Activated T-cell treated with anti-CD3 and anti-CD28 coated beads, Interleukin-2, amount 50 U/mL, for 48 hours (primary cell): Measurements from ENCODE around the gene NFAM1.

Source experiments
- DNase-seq, 2 experiments: peaks; one replicate each; pipeline ENCODE4 v3.0.0-alpha.2; 2020

NFAM1 gene

DNA sequence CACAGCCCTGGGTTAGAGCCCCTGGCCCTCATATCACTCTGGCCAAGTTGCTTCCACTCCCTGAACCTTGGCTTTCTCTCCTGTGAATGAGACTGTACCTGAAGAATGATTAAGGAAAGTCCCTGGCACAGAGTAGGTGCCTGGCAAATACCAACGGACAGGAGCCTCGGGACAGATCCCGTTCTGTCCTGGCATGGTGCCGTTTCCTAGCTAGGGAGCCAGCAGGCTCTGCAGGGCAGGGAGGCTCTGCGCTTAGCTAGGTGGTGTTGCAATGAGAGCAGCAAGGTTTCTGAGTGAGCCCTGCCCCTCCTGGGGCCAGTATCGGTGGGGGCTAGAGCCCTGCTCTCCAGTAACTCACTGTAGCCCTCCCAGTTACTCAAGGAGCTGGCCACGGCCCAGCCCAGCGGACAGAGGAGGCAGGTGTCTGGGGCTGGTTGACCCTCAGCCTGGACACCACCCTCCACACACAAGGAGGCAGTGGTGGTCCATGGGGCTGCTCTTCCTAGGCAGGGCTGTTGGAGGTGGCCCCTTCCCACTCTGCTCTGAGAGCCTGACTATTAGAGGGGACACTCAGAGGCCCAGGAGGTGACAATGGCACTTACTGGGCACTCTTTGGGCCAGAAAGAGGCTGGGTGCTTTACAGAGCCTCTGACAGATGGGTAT, 74.4 kb downstream of the NFAM1 start:
- DNase-seq: no peak

DNA sequence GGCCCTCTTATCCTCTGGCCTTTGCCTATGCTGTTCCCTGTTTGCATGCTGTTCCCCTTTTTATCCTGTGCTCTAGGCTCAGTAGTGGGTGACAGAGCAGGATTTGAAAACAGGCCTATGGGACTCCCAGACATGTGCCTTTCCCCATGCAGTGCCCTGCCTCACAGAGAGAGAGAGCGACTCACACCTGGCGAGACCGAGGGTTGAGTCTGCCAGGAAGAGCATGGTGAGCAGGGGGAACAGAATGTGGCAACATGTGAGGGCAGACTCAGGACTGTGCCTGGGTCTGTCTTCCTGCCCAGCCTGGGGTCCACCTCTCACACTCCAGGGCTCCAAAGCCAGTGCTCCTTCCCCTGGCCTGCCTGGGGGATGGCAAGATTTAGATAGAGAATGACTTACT, 75.0 kb downstream of the NFAM1 start:
- DNase-seq: no peak

DNA sequence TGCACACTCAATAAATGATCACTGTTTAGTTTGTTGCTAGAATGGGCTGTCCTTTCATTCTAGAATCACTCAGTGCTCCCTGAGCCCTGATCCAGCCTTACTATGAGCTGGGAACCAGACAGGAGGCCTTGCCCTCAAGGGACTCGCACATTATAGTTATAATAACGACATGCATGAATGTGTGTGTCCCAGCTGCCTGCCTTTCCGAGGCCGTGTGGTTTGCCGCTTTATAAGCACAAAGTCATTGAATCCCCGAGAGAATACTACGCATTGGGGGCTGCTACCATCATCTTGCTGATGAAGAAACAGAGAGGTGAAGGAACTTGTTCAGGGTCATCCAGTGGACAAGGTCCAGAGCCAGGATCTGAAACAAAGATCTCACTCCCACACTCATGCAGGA, 75.7 kb downstream of the NFAM1 start:
- DNase-seq: no peak

DNA sequence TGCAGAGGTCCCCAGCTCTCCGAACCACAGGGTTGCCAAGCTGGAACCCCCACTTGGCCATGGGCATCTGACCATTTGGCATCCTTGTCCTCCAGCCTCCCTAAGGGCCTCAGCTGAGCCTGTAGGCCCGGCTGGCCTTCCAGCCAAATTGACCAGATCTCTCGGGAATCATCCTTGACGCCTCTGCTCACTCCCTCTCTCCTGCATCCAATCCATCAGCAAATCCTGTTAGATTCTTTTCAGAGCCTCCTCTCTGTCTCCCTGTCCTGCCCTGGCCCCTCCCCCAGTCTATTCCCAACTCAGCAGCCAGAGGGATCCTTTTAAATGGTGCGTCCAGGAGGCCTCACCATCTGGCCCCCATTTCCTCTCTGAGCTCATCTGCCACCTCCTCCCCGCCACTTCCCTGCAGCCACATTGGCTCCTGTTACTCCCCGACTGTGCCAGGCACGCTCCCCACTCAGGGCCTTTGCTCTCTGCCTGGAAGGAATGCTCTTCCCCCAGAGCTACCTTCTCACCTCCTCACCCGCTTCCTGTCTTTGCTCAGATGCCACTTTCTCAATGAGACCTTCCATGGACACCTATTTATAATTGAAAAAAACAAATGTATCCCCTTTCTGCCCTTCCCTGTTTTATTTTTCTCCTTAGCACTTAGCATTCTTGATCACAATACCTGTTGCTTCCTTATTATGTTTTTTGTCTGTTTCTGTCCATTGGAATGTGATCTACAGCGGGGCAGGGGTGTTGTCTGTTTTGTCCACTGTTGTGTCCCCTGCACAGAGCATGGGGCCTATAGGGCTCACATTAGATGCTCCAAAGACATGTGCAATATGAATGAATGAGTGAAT, 78.1 kb downstream of the NFAM1 start:
- DNase-seq: no peak

DNA sequence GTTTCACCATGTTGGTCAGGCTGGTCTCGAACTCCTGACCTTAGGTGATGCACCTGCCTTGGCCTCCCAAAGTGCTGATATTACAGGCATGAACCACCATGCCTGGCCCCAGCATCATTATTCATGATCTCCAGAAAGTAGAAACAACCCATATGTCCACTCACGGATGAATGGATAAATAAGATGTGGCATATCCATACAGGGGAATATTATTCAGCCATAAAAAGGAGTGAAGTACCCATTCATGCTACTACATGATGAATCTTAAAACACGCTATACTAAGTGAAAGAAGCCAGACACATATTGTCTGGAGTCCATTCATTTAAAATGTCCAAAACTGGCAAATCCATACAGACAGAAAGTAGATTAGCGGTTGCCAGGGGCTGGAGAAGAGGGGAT, 81.8 kb downstream of the NFAM1 start:
- no peak for DNase-seq

DNA sequence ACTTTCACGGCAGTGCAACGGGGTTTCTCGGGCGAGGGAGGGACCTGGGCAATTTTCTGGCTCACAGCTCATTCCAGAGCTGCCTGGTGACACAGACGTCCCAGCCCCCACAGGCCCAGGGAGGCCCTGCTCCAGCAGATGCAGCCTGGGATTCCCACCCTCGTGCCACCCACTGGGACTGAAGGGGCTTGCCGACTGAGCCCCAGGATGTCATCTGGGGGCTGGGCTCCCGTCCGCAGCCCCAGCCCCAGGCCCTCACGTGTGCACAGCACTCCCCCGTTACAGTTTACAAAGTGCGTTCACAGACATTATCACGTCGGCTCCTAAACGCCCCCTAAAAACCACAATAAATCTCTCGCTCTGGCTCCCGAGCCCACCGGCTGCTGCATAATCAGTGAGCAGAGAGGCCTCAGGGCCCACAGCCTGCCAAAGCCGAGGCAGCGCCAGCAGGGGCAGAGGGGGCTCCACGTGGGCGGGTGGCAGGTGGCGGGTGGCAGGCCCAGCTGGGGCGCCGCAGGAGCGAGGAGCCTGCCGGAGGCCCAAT, 84.8 kb downstream of the NFAM1 start:
- no peak for DNase-seq

DNA sequence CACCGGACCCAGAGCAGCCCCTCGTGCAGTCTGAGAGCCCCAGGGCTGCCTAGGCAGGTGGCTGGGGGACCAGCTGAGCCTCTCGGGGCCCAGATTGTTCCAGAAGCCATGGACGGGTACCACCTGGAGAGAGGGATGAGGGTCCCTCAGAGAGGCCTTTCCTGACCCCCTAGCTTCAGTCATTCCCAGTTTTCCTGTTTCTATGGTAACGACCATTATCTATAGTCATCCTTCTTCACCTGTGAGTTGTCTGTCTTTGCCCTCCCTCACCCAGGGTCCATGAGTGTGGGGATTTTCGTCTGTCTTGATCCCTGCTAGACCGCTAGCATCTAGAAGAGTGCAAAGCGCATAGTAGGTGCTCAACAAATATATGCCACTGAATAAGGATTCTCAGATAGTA, 85.5 kb downstream of the NFAM1 start:
- no peak for DNase-seq

DNA sequence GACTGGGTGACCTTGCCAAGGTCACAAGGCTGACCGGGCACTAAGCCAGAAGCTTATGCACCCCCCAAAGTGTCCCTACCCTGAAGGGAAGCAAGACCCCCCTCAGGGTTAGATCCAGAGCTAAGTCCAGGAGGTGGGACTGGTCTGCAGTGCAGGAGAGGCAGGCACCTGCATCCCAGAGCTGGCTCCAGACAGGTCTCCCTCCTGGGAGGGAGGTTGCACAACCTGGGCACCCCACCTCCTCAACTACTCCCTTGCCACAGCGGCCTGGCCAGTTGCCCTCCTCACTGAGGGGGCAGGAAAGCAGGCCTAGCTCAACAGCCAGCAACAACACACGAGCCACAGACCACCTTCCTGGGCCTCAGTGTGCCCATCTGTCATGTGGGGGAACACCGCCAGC, 86.7 kb downstream of the NFAM1 start:
- DNase-seq: no peak

DNA sequence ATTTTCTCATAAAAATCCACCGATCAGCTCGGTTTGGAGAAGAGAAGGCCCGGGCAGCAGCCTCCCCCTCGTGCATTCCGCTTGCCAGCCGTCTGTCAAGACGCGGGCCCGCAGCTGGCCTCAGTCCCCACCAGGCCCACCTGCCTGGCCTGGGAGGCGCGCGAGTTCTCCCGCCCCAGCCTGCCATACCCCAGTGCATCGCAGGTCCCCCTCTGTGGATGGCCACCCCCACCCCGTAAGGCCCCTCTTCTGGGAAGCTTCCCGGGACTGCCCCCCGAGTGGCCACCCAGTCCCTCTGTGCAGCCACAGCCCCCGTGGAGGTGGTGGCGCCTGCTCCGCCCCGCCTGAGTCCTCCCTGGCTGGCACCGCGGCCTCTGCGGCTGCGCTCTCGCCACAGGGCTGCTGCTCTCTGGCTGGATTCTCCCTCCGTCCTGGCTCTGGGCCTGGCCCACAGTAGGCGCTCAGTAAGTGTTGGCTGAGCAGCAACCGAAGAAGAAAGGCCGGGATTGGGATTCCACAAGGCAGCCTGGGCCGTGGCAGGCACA, 87.8 kb downstream of the NFAM1 start:
- no peak for DNase-seq

DNA sequence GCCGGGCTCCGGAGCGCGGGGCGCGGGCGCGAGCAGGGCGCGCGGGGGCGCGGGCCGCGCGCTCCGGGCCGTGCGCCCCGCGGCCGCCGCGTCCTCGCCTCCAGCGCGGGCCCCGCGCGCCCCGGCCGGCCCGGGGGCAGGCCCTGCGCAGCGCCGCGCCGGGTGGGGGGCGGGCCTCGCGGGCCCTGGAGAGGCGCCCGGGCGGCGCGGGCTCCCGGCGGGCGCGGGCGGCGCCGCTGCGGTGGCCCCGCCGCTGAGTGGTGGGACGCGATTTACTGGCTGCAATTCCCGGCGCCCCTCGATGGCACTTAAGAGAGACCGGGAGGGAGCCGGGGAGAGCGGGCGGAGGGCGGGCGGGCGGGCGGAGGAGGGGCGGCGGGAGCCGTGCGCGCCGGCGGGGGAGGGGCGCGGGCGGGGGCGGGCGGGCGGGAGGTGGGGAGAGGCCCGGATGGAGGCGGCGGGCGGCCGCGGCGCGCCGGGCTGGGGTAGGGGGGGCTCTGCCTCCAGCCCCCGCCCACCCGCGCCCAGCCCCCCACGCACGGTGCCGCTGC, 88.6 kb downstream of the NFAM1 start:
- no peak for DNase-seq

DNA sequence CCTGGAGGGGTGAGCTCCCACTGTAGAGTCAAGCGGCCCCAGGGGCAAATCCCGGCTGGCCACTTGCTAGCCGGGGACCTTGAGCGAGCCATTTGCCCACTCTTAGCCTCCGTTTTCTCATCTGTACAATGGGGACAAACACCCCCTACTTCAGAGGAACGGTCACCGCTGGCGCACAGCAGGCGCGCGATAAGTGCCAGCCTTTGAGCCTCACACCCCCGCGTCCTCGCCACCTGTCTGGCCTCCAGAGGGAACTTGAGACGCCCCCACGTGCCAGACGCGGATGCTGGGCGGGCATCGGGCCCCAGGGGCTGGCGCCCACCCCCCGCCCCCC, 89.1 kb downstream of the NFAM1 start:
- DNase-seq: peak in 1 of 2 experiments; percentile 54

DNA sequence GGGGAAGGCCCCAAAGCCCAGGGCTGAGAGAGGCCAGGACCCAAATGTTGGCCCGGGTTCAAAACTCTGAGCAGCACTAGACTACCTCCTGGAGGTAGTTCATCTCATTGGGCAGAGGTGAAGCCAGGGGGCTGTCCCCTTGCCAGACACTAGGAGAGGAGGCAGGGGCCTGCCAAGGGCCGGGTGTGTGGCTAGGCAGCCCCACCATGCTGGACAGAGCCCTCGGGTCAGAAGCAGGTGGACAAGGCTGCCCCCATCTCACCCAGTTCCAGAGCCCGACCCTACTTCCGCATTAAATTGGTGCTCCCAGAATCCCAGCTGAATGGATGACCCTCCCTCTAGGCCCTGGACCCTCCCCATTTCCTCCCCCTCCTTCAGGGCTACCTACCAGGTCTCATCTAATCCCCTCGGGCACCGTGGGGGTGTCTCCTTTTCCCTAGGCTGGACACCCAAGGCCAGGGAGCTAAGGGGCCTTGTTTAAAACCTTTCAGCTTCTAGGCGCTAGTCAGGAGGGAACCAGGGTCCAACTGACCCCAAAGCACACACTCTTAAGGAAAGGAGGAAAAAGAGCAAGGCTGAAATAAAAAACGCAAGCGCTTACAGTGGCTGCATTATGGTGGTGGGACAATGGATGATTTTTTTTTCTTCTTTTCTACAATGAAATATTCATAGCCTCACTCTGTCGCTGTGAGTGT, 89.6 kb downstream of the NFAM1 start:
- DNase-seq: no peak

DNA sequence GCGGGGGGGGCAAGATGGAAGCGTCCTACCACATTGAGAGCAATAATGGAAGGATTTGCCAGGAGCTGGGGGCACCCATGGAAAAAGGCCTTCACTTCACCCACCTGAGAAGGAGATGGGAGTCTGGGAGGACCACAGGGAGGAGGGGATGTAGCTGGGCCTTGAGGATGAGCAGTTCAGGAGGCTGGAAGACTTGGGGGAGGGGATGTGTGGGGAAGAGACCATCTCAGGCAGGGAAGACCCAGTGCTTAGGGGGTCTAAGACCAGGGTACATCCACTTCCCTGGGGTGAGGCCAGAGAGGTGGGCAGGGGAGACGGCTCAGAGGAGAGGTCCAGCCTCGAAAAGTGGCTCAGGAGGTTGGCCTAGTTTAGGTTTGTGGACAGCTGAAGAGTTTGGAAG, 90.4 kb downstream of the NFAM1 start:
- no peak for DNase-seq

DNA sequence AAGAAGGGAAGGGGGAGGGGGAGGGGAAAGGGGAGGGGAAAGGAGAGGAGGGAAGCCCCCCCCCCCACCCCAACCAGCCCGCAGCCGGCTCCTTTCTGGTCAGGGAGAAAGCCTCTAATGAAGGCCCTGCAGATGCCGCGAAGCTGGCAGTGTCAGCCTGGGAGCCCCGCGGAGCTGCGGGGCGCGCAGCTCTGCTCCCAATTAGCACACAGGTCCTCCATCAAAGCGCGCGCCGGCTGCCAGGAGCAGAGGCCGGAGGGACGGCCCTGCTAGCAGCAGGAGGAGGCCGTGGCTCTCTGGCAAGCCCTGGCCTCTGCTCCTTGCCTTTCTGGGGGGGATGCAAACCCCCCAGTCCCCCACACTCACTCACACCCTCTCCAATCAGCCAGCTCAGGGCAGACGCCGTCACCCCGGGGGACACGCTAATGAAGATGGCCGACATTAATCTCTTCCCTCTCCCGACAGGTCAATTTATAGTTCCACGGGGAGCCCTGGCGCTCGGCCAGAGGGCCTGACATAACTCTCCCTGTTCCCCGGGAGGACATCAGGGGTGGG, 91.3 kb downstream of the NFAM1 start:
- DNase-seq: no peak

DNA sequence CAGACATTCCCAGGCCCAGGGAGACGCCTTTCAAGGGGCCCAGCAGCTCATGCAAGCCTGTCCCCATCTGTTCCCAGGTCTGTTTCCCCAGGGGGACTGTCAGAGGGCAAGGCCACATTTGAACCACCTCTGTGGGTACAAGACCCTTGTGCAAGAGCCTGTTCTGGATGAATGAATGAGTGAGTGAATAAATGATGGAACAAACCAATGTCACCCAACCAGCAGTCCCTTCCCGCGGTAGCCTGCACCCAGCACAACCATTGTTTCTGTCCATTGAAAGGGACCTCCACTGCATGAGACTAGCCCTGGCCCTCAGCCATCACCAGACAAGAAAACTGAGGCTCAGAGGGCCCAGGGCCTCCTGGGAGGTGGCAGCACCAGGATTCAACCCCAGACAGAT, 92.1 kb downstream of the NFAM1 start:
- no peak for DNase-seq

DNA sequence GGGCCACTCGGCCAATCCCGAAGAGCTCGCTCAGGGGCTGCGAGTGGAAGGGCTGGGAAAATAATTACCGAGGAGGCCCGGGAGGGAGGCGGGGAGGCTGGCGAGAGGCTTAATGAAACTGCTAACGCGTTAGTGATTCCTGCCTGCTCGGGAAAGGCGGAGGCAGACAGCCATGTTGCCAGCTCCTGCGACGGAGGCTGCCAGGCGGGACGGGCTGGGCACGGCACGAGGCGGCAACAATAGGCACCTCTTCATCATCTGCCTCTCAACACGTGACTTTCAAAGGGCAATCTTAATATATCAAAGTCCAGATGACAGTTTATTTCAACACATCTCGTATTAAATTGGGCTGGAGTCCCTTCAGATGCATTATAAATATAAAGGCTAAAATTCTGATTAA, 93.7 kb downstream of the NFAM1 start:
- DNase-seq: no peak

DNA sequence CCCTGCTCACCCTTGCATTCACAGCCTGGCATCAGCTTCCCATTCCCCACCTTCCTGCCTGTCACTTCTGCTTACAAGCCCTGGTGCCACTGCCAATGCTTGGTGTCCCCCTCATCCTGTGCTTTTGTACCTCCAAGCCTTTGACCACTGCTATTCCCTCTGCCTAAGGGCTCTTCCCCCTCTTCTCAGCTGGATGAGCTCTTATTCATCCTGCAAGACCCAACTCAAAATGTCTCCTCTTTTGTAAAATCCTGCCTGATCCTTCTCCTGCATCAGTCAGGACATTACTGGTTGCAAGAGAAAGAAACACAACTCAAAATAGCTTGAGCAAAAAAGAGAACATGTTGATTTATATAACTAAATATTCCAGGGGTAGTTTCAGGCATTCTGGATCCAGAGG, 94.8 kb downstream of the NFAM1 start:
- no peak for DNase-seq

DNA sequence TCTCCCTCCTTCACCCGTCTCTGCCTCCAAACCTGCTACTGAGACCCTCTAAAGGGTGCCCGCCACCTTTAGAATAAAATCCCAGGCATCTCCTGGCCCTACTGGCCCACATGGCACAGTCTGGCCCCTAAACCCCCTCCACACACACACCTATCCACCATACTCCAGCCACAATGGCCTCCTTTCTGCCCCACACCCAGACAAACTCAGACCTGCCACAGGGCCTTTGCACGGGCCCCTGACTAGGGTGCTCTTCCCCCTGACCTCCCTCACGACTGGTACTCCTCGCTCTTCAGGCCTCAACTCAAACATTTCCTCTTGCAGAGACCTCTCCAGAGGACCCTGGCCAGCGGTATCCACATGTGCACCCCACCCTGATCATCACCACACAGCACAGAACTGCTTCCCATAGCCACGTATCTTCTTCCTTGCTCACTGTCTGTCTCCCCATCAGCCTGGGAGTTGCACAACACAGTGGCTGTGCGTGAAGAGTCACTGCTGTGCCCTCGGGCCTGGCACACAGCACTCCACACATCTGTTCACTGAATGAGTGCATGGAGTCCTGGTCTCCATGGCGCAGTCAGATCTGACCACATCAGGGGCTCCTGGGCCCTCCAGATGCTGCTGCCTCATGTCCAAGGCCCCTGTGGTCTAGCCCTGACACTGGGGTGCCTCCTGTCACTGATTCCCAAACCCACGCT, 95.5 kb downstream of the NFAM1 start:
- no peak for DNase-seq

DNA sequence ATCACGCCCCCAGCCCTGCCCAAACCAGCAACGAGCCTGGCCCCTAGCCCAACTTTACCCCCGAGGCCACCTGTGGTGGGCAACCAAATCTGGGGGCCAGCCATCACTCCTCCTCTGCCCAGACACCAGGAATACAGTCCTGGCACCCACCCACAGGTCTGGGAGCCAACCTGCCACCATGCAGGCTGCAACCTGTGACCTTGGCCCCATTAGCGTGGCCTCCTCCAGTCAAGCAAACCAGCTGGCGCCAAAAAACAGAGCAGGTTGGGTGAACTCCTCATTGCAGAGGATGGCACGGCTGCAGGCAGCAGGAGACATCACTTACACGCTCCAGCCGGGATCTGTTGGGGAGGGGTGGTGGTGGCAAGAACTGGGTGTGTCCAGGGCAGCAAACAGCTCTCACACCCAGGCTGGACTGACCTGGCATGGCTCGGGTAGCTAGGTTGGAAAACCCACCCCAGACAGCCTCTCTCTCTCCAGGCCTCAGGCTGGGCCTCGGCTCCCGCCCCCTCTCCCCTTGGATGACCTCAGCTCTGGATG, 96.3 kb downstream of the NFAM1 start:
- no peak for DNase-seq

DNA sequence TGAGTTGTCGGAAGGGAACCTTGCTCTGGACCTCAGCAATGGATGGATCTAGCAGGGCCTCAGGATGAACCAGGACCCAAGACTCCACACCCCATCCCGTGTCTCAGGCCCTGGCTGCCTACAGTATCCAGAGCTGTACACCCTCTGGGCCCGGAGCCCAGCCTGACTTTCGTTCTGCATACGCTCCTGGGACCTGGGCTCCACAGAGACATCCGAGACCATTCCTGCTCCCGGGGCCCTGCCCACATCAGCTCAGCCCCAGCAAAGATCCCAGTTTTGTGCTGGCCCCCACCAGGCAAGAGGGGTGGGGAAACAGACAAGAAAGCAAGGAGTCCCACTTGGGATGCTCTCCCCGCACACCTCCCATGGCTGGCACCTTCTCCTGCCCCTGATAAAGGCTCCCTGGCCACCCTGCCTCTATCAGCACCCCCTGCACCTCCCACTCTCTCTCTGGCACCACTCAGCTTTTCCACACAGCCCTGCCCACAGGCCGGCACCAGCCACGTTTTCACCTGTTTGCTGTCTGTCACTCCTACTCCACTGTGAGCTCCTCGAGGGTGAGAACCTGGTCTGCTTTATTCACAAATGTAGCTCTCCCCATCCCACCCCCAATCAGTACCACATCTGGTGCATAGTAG, 97.2 kb downstream of the NFAM1 start:
- DNase-seq: no peak

DNA sequence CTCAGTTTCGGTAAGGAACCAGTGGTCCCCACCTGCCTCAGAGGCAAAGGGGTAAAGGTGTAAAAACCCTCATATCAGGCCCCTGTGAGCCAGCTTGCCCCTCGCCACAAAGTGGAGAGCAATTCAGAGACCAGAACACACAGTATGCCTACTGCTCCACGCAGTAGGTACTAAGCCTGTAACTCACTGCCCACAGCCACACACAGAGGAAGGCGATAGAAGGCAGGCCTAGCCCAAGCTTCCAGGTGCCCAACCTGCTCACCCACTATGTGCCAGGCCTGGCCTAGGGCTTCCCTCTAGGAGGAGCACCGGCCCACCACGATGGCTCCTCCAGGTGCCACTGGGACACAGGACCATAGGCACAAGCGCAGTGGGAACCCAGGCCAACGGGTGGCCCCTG, 98.7 kb downstream of the NFAM1 start:
- no peak for DNase-seq

DNA sequence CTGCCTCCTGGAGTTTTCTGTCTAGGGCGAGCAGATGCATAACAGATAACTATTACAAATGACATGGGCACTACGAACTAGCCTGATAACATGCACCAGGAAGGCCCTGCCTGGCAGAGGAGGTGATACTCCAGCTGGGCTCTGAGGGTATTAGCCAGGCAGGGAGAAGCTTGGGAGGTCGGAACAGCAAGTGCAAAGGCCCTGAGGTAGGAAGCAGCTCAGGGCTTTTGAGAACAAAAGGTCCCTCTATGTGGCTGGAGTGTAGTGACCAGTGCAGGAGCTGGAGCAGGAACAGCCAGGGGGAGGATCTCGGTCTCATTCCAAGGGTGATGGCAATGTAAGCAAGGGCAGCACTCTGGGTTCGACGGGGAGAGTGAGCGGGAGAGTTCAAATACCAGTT, 100.1 kb downstream of the NFAM1 start:
- no peak for DNase-seq
